Smooth muscle cell of the coronary artery (primary cell): ENCODE data around the gene CRTC2. TPM values are rescaled to one million over a fixed set of nuclear protein-coding genes. Genes with fewer than 3 reads are reported as not detected.

ENCODE experiments used
- total RNA-seq: library from RNA; depleted of rRNA; stranded (reverse); fragments of >200 nt; gene quantifications from 2 replicates; pipeline ENCODE4 v1.2.3, GENCODE V29; 2014; ENCODE audit warnings: low replicate concordance

The CRTC2 gene
- 2.1 and 2.6 TPM in 2 replicates for total RNA-seq

GRCh38 chr1:153958111-153958960 is at the start of gene CRTC2:
CRTC2 (minus strand) TSS chr1:153958612; CDS start chr1:153958497, 115 bp downstream.

GRCh38 chr1:153990468-153991150 is 32.2 kb upstream of the CRTC2 start, which contains the start of gene RPS27:
RPS27 (plus strand) TSS chr1:153990762; CDS start chr1:153990797, 35 bp downstream.

GRCh38 chr1:153985941-153986761 is 27.7 kb upstream of the CRTC2 start, which contains the start of gene RAB13:
RAB13 (minus strand) TSS chr1:153986339; CDS start chr1:153986236, 103 bp downstream.

GRCh38 chr1:153977250-153978240 is 19.1 kb upstream of the CRTC2 start, which contains the start of gene JTB:
JTB (minus strand) TSS chr1:153977674; CDS start chr1:153977252, 422 bp downstream.

GRCh38 chr1:153967107-153967999 is 8.9 kb upstream of the CRTC2 start, which contains the start of gene CREB3L4:
CREB3L4 (plus strand) TSS chr1:153967902; CDS start chr1:153968526, 624 bp downstream.

GRCh38 chr1:153963030-153963849 is 4.8 kb upstream of the CRTC2 start, which contains the start of gene SLC39A1:
SLC39A1 (minus strand) TSS chr1:153963537; CDS start chr1:153962715, 822 bp downstream.

GRCh38 chr1:153946622-153947241 is 11.7 kb downstream of the CRTC2 start, which contains the start of gene DENND4B:
DENND4B (minus strand) TSS chr1:153946718; CDS start chr1:153944374, 2,344 bp downstream.

GRCh38 chr1:153922972-153923925 is 35.2 kb downstream of the CRTC2 start, which contains the start of gene GATAD2B:
GATAD2B (minus strand) TSS chr1:153922972; CDS start chr1:153828347, 94,625 bp downstream.

Other genes with a start within 250 kb of the CRTC2 start
- gene INTS3, start 230.6 kb downstream of the CRTC2 start, total RNA-seq = 17.9 and 23.9 TPM in 2 replicates
- gene SLC27A3, start 183.2 kb downstream of the CRTC2 start, total RNA-seq = 4.4 and 38.0 TPM in 2 replicates
- gene GATAD2B, start 35.6 kb downstream of the CRTC2 start, total RNA-seq = 2.6 and 2.7 TPM in 2 replicates
- gene DENND4B, start 11.9 kb downstream of the CRTC2 start, total RNA-seq = 7.9 and 10.2 TPM in 2 replicates
- gene SLC39A1, start 4.9 kb upstream of the CRTC2 start, total RNA-seq = 60.8 and 104 TPM in 2 replicates
- gene CREB3L4, start 9.3 kb upstream of the CRTC2 start, total RNA-seq = 4.6 and 6.1 TPM in 2 replicates
- 54.3 and 122 TPM in 2 replicates for gene JTB, start 19.1 kb upstream of the CRTC2 start, total RNA-seq
- 68.6 and 148 TPM in 2 replicates for gene RAB13, start 27.7 kb upstream of the CRTC2 start, total RNA-seq
- 660 and 2,210 TPM in 2 replicates for gene RPS27, start 32.1 kb upstream of the CRTC2 start, total RNA-seq
- under 0.01 and 0.12 TPM in 2 replicates for gene NUP210L, start 196.5 kb upstream of the CRTC2 start, total RNA-seq
- 517 and 625 TPM in 2 replicates for gene TPM3, start 233.5 kb upstream of the CRTC2 start, total RNA-seq
- not detected in 2 replicates for gene CFAP141, start 247.7 kb upstream of the CRTC2 start, total RNA-seq